OCI-LY3 (cell line): Measurements from ENCODE around the gene ARNT2.

Experiments used
- H2AFZ ChIP-seq: fragments of 200-600, 300-600 bp; shearing (Covaris generic); 2 replicates; pipeline ENCODE4 v1.6.0; 2014; ENCODE audit warnings: antibody characterized with exemption, low read depth, low read length
- H3K27ac ChIP-seq: fragments of 200-600, 300-600 bp; sonication (generic); 2 replicates; pipeline ENCODE4 v1.5.1; 2014; ENCODE audit warnings: mild to moderate bottlenecking, low read length, moderate library complexity, mixed read lengths
- H3K27me3 ChIP-seq: fragments of 200-600, 300-600 bp; sonication (generic); 2 replicates; pipeline ENCODE4 v1.6.1; 2014; ENCODE audit warnings: low read depth, low read length, mixed read lengths
- H3K36me3 ChIP-seq: fragments of 200-600, 300-600 bp; sonication (generic); replicated peaks from 2 replicates; pipeline ENCODE3; 2014; ENCODE audit warnings: low read depth, low read length, mixed read lengths
- H3K4me1 ChIP-seq: fragments of 300-600, 200-600 bp; sonication (generic); 2 replicates; pipeline ENCODE4 v1.6.1; 2014; ENCODE audit warnings: low read length, mixed read lengths
- H3K4me2 ChIP-seq: fragments of 200-600, 300-600 bp; sonication (generic); 2 replicates; pipeline ENCODE4 v1.6.1; 2014; ENCODE audit warnings: low read length, mixed read lengths
- H3K4me3 ChIP-seq: fragments of 300-600, 200-600 bp; sonication (generic); 2 replicates; pipeline ENCODE4 v1.5.1; 2014; ENCODE audit warnings: antibody characterized with exemption, mild to moderate bottlenecking, low read length, moderate library complexity
- H3K79me2 ChIP-seq: fragments of 300-600, 200-600 bp; shearing (Covaris generic); 2 replicates; pipeline ENCODE4 v1.6.1; 2014; ENCODE audit warnings: mild to moderate bottlenecking, low read length, mixed read lengths
- H3K9ac ChIP-seq: fragments of 300-600, 200-600 bp; shearing (Covaris generic); 2 replicates; pipeline ENCODE4 v1.6.0; 2014; ENCODE audit warnings: mild to moderate bottlenecking, low read length, moderate library complexity
- H3K9me3 ChIP-seq: fragments of 200-600, 300-600 bp; shearing (Covaris generic); 2 replicates; pipeline ENCODE4 v1.6.1; 2014; ENCODE audit warnings: low read length, mixed read lengths; ENCODE audit not compliant: insufficient read depth
- H4K20me1 ChIP-seq: fragments of 200-600, 300-600 bp; sonication (generic); 2 replicates; pipeline ENCODE4 v1.6.1; 2016; ENCODE audit warnings: low read length, mixed read lengths; ENCODE audit not compliant: insufficient read depth
- CTCF ChIP-seq: fragments of 200-600, 300-600 bp; sonication (generic); IDR thresholded peaks from 2 replicates; pipeline ENCODE4 v1.5.1; 2014; ENCODE audit warnings: antibody characterized with exemption, low read length, low read depth
- EZH2phosphoT487 ChIP-seq: fragments of 200-600 bp; shearing (Covaris generic); IDR thresholded peaks from 2 replicates; pipeline ENCODE4 v1.6.1; 2018; ENCODE audit warnings: antibody characterized with exemption, mixed run types, low read depth

The ARNT2 gene

GRCh38 chr15:80506286-80506893 is 102.2 kb downstream of the ARNT2 start:
- no peak overlapping the region for H3K4me3 ChIP-seq
- TF ChIP-seq EZH2phosphoT487 (no peak), CTCF (no peak)

GRCh38 chr15:80507131-80507530 is 102.9 kb downstream of the ARNT2 start:
- TF ChIP-seq CTCF (no peak), EZH2phosphoT487 (no peak)
- no peak overlapping the region for H3K4me2 ChIP-seq

More at GRCh38 chr15:80506286-80506893, 102.2 kb downstream of the ARNT2 start:
- no peaks in the 10 kb centered on the region for H3K36me3 ChIP-seq
- no peaks in the 10 kb centered on the region for H4K20me1 ChIP-seq
- H3K9ac ChIP-seq, result no peak overlapping the region
- no peak overlapping the region for H3K27ac ChIP-seq
- H3K27me3 ChIP-seq, result no peaks in the 10 kb centered on the region
- no peaks in the 10 kb centered on the region for H3K9me3 ChIP-seq
- H3K4me2 ChIP-seq, result no peak overlapping the region
- H3K79me2 ChIP-seq, result no peaks in the 10 kb centered on the region
- H2AFZ ChIP-seq, result no peak overlapping the region
- H3K4me1 ChIP-seq, result peaks cover 11% of the 10 kb centered on the region

GRCh38 chr15:80507638-80508316 is 103.6 kb downstream of the ARNT2 start:
- no peak overlapping the region for H2AFZ ChIP-seq
- TF ChIP-seq EZH2phosphoT487, result no peak
- no peak for TF ChIP-seq CTCF
- H3K36me3 ChIP-seq, result no peaks in the 10 kb centered on the region
- H3K27ac ChIP-seq, result no peak overlapping the region
- H3K79me2 ChIP-seq, result no peaks in the 10 kb centered on the region
- no peaks in the 10 kb centered on the region for H3K27me3 ChIP-seq
- no peak overlapping the region for H3K9ac ChIP-seq
- no peak overlapping the region for H3K4me2 ChIP-seq
- H3K9me3 ChIP-seq, result no peaks in the 10 kb centered on the region
- H3K4me3 ChIP-seq, result no peak overlapping the region
- H3K4me1 ChIP-seq, result peaks cover 18% of the 10 kb centered on the region
- no peaks in the 10 kb centered on the region for H4K20me1 ChIP-seq

More at GRCh38 chr15:80507131-80507530, 102.9 kb downstream of the ARNT2 start:
- Histone ChIP-seq H3K27ac (no peak overlapping the region), H3K27me3 (no peaks in the 10 kb centered on the region), H3K79me2 (no peaks in the 10 kb centered on the region), H4K20me1 (no peaks in the 10 kb centered on the region), H3K4me1 (peaks cover 11% of the 10 kb centered on the region), H2AFZ (no peak overlapping the region), H3K9me3 (no peaks in the 10 kb centered on the region), H3K4me3 (no peak overlapping the region), H3K36me3 (no peaks in the 10 kb centered on the region), H3K9ac (no peak overlapping the region)

DNA sequence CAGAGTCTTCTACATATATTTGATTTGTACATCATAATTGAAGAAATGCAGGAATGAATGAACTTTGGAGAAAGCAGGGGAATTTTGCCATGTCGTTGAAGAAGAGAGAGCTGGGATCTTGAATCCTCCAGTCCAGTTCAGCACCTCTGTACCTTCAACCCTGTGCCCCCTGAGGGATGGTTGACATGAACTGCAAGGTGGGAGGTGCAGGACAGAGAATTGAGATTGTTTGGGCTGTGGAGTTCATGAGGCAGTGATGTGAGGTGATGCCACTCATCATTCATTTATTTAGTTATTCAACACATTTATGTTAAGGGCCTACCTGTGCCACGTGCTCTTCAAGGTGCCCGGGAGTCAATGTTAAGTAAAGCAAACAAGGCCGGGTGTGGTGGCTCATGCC is 104.6 kb downstream of the ARNT2 start:
- H3K4me3 ChIP-seq, result no peak overlapping the region
- no peaks in the 10 kb centered on the region for H3K27me3 ChIP-seq
- H3K4me1 ChIP-seq, result peaks cover 24% of the 10 kb centered on the region
- TF ChIP-seq CTCF (no peak), EZH2phosphoT487 (no peak)
- H3K4me2 ChIP-seq, result no peak overlapping the region
- H3K27ac ChIP-seq, result no peak overlapping the region
- H3K79me2 ChIP-seq, result no peaks in the 10 kb centered on the region
- no peak overlapping the region for H2AFZ ChIP-seq
- H3K36me3 ChIP-seq, result no peaks in the 10 kb centered on the region
- H4K20me1 ChIP-seq, result no peaks in the 10 kb centered on the region
- no peaks in the 10 kb centered on the region for H3K9me3 ChIP-seq
- no peak overlapping the region for H3K9ac ChIP-seq
